NCI-H526 treated with DMSO at 0.1 percent for 48 hours (cell line): Measurements from ENCODE around the gene PTTG1IP.
"Not testable (repeated sequence)": the region's sequence is repeated elsewhere in the genome, so short reads cannot be mapped to it uniquely, and the experiment has no call there.

Experiments
- DNase-seq: peaks from one replicate; lab custom pipeline; 2025; lab: John Stamatoyannopoulos, UW

Gene PTTG1IP

DNA sequence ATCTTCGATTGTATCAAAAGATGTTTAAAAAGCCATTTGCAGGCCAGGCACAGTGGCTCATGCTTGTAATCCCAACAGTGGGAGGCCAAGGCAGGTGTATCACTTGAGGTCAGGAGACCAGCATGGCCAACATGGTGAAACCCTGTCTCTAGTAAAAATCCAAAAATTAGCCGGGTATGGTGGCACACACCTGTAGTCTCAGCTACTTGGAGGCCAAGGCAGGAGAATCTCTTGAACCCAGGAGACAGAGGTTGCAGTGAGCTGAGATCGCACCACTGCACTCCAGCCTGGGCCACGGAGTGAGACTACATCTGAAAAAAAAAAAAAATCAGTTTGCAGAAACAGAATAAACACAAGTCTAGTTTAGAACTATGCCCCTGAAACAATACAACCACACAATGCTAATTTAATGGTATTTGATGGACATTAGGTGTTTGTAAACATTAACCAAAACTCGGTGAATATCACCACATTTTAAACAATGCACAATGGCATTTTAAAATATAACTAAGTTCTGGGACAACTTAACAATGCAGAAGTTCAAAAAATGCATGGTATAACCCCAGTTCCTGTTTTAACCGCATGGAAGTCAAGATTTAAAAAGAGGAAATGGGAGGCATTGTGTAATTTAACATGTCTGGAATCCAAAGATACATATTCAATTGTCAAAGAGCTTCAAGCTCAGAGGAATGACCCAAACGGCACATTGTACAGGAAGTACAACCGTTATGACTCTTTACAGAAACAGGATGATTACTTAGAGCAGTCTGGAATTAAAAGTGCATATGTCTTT lies 7.1 kb upstream of the PTTG1IP start:
- DNase-seq = no peak

DNA sequence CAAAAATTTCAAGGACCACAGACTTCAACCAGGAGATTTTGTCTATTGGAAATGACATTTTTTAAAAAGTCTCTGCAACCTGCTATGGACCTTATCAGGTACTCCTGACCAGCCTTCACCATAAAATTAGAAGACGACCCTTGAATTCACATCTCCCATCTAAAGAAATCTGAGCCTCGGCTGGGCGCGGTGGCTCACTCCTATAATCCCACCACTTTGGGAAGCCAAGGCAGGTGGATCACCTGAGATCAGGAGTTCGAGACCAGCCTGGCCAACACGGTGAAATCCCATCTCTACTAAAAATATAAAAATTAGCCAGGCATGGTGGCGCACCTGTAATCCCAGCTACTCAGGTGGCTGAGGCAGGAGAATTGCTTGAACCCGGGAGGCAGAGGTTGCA lies 5.7 kb upstream of the PTTG1IP start:
- DNase-seq = not testable (repeated sequence)

DNA sequence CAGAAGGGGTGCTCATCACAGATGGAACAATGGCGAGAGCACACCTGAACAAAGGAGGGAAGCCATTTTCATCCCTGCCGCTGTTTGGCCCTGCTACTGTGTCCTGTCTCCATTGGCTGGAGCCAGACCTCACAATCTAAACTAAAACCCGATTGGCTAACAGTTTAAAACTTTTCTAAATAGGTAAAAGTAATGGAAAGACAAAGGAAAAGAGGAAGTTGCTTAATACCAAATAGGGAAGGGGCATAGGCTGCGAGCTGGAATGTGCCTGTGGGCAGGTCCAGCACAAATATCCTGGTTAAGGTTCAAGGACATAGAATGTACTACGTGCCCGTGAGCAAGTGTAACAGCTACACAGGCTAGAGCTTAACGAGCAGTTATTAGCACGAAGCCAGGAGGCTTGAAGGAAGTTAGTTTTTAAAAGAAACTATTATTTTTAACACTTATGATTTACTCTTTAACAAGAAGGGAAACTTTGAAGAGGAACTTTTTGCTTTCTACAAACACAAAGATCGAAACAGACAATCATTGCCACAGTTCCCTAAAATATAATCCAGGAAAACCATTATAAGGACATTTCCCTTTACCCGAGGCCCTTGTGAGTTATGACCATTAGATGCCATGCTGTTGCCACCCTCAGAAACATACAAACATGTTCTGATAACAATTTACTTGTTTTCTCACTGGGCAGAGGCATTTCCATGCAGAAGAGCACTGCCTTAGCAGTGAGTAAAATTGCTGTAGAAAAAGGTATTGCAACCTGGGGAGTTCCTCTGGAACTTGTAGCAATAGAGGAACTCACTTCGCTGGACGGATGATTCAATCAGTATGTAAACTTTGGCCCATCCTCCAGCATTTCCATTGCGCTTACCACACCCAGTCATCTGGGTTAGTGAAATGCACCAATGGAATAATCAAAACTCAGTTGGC lies 4.8 kb upstream of the PTTG1IP start:
- no peak for DNase-seq

DNA sequence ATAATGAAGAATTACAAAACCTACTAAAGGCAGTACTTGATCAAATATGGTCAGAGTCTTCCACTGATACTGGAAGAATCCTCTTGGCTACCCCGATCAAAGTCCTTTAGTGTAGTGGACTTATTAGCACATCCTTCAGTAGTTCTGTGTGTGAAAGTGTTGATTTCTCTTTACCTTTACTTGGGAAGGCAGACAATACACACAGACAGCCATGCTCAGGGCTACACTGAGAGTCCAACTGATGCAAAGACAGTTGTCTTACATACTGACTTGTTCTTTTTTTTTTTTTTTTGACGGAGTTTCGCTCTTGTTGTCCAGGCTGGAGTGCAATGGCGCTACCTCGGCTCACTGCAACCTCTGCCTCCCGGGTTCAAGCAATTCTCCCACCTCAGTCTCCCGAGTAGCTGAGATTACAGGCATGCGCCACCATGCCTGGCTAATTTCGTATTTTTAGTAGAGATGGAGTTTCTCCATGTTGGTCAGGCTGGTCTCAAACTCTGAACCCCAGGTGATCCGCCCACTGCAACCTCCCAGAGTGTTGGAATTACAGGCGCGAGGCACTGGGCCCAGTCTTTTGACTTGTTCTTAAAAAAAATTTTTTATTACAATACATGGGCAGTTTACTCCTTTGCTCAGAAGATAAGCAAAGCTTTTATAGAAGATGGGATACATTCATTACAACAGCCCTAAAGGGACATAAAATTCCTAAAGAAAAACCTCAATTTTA lies 3.5 kb upstream of the PTTG1IP start:
- no peak for DNase-seq

DNA sequence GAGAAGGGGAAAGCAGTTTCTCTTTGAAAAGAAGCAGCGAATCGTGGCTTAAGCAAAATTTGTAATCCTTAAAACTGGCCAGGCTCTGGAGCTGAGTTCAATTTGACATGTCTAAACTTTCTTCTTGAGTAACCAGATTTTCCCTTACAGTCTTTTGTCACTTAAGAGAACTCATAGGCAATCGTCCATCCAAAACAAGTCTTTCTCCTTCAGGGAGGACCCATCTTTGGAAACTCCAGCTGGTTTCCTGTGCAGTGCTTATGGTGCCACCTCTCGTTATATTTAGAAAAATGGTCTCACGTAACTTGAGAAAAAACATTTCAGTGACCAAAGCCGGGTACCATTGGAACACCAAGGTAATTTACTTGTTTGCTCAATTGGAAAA lies 1.8 kb upstream of the PTTG1IP start:
- DNase-seq = peak; percentile 3

DNA sequence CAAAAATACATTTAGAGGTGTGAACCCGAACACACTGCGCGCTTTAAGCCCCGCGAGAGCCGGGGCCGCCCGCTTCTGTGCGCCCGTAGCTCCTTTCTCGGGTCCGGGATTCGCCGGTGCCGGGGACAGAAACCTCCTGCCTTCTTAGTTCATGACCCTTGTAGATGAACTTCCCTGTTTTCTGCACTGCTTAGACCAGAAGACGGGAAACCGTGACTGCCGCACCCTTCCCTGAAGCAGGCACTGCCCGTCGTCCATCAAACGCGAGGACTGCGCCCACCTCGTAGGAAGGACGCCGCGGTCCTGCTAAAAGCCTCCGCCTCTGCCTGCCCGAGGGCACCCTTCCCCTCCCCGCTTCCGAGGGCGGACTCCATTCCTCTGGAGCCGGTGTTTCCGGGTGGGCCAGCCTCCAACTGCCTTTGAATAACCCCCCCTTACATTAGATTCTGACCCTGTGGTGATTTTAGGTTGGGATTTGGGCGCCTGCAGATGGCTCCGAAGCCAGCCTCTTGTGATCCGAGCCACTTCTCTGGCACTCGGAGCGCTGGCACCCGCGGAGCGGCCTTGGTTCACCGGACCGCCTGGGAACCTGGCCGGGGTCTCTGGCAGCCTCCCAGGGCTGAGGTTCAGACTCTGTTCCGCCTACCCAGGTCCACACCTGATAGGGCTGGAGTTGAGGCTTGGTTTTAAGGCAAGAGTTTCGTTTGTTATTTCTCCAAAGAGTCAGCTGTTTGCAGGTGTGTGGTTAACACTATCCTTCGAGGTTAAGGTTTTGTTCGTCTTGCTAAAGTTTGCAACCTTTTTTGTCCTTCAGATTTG lies 1.2 kb upstream of the PTTG1IP start:
- DNase-seq = no peak

DNA sequence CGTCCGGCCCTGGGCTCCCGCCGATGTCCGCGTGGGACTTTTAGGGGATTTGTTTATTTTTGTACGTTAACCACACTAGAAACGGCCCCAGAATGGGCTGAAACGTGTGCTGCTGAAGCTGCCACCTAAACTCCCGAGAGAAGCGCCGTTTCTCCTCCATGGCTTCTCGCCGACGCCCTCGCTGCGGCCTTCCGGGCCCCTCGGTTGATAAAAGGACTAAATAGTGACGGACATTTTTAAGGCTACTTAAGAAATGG lies 678 bp upstream of the PTTG1IP start:
- DNase-seq = no peak

DNA sequence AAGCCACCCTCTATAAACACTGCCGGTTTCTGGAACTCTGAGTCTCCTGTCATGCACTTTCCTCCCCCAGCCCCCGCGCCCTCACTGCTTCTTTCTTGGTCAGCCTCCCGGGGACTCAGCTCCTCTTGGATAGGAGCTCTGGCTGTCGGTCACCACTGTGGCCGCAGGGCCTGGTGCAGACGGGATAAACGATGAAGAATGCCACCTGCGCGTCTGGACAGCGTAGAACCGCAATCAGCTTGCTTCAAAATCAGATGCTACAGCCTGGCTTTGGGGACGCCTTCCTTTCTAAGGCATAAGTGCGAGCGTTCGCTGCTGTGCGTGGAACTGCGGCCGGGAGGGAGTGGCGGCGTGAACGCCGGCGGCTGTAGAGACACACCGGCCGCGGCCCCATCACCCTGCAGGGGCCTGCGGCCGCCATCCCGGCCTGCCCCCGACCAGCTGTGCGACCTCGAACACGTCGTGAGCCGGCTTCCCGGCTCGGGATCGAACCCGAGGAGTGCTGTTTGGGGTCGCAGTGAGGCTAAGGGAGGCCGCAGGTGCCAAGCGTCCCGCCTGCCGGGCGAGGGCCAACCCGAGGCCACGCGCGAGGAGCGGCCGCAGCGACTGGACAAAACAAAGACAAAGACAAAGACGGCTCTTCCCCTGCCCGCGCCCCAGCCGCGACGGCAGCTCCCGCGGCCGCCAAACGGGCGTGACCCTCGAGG lies 688 bp downstream of the PTTG1IP start:
- no peak for DNase-seq

DNA sequence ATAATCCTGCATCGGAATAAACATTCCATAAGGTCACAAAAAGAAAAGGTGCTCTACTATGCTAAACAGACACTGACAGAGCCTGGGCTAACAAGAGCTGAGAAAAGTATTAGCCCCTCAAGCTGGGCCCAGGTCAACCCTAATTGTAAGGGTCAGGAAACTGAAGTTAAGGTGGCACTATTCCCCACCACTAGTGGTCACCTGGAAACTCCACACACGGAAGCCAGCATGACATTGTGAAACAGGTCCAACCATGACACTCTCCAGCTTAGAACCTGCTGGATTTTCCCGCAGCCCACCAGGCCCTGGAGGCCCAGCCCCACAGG lies 1.2 kb downstream of the PTTG1IP start:
- DNase-seq = no peak

DNA sequence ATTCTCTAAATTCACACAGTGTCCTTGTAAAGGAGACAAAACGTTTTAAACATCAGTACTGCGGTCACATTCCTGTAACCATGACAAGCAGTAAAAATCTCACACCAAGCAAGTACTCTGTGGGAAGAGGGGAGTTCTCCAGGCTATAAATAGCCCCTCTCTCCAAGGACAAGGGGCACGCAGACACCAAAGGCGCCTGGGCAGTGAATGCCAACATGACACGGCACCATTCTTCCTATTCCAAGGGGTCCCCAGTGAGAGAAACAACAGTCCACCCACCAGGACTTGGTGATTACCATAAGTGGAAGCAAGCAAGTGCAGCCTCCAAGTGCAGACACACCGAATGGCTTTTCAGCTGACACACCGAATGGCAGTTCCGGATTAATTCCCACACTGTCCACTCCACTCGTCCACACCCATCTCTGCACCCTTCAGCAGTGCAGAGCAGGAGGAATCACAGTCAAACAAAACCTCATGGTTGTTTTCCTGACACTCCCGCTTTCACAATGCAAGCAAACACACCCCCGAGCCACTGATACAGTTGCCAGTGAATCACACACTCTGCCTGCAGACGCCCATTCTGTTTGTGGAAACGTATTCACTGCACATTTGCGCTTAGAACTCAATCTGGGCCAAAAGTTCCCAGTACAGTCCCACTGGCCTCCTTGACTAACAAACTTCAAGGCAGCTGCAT lies 1.8 kb downstream of the PTTG1IP start:
- DNase-seq = no peak

DNA sequence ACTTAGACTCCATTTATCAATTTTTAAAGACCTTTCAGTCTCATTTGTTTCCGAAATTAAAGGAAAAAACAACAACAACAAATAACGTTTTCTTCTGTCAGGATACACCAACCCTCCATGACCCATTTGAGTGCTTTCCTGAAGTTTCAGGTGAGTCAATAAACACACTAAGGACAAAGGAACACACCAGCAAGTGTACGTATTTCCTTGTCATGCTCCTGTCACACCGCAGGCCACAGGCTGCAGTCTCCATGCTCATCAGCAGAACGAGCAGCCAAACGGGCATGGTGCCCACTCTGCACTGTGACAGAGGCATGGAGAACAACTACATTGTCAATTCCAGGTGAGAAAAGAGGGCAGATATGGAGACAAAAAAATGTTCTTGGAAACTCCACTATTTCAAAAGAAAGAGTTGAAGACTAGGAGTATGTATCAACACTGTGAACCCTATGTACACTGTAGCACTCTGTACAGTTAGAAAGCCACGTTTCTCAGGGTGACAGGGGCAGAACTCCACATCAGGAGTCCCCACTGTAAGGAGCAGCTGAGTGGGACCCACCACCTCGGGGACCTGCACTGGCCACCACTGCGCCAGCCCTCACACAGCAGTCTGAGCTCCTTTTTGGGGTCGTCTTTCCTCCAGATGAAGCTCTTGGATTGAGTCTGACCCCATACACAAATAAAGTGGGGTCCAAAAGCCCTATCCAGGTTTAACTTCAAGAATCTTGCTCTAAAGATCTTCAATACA lies 2.6 kb downstream of the PTTG1IP start:
- DNase-seq = no peak

DNA sequence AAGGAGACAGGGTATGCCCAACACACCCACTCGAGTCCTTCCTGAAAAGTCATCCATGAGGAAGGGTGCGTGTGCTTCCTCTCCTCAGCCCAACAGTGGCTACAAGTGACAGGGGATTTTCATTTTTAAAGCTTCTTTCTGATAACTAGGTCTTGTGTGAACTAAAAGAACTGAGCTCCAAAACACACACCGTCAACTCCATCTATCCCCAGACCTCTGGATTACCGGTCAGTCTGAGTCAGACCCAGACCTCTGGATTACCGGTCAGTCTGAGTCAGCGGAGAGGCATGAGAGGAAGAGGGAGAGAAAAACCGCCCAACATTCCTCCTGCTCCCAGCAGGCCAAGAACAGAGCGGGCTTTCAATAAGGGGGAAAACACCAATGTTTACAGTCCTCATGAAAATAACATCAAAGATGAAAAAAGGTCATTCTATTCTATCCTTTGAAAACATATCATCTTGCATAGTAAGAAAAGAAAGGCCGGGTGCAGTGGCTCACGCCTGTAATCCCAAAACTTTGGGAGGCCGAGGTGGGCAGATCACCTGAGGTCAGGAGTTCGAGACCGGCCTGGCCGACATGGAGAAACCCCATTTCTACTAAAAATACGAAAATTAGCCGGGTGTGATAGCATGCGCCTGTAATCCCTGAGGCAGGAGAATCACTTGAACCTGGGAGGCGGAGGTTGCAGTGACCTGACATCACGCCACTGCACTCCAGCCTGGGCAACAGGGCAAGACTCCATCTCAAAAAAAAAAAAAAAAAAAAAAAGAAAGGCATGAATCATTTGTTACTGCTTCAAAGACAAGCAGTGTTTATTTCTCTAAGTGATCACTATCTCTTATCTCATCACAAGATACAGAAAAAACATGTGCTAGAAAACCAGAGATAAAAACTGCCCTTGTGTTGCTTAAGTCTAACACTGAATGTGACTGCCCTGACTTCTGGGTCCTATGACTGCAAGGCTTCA lies 3.4 kb downstream of the PTTG1IP start:
- no peak for DNase-seq

DNA sequence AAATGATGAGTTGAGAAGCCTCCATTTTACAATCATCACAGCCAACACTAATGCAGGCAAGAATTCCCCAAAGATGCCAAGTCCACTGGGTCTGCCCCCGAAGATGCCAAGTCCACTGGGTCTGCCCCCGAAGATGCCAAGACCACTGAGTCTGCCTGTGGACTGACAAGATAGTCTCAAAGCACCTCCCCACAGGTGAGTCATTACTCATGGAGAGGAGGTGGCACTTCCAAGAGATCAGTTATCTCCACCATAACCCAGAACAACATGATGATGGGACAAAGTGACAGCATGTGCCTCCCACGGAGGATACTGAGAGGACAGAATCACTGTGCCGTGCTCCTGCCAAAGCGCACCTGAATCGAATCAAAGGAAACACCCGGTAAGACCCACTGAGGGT lies 4.8 kb downstream of the PTTG1IP start:
- no peak for DNase-seq

DNA sequence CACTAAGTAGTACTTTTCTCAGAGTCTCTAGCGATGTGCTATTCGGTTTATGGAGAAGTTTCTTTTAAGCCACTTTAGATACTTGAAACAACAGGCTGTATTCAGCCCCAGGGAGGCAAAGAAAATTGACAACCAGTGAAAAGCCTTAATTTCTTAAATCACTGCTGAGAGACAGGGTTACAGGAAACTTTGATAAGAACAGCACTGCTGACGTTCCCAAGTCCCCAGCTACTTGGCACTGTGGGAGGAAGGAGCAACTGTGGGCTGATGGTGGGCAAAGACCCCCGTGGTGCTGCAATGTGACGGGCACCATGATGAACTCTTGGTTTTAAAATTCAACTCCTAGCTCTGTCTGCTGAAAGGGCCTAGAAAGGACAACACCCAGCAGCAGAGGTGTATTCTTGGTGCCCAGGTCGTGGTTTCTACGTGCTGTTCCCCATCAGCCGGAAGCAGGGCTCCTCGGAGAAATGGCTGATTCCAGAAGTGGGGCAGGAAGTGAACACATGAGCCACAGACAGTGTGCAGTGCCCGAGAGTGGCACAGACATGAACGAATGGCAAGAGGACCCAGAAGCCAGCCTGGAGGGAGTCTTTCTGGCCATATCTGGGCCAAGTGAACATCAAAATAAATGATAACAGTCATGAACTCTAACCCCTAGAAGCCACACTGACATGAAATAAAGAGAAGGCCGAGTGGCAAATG lies 5.3 kb downstream of the PTTG1IP start:
- DNase-seq = no peak

DNA sequence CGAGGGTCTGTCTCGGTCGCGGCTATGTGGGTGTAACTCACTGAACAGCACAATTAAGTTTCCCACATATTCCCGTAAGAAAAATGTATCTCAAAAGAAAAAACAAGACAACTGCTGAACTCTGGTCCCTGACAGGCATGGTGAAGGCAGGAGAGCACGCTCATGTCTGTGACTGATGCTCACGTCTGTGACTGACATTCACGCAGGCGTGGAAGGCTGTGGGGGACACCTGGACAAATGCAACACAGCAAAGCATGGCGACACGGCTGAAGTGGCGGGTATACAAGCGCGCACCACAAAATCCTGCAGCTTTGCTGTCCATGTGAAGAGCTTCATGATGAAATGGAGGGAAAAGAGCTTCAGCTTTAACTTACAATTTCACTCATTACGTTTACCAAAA lies 6.0 kb downstream of the PTTG1IP start:
- DNase-seq = no peak

DNA sequence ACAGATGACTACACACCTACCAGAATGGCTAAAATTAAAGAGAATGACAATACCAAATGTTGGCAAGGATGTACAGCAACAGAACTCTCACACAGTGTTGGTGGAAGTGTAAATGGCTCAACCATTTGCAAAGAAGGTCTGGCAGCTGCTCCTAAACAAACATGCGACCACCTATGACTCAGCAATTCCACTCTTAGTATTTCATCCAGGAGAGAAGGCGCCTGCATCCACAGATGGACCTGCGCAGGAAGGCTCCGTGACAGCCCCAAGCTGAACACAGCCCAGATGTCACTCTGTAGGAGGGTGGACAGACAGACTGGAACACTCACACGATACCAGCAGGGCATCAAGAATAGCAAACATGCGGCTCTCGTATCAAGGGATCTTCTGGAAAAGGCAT lies 6.7 kb downstream of the PTTG1IP start:
- no peak for DNase-seq

DNA sequence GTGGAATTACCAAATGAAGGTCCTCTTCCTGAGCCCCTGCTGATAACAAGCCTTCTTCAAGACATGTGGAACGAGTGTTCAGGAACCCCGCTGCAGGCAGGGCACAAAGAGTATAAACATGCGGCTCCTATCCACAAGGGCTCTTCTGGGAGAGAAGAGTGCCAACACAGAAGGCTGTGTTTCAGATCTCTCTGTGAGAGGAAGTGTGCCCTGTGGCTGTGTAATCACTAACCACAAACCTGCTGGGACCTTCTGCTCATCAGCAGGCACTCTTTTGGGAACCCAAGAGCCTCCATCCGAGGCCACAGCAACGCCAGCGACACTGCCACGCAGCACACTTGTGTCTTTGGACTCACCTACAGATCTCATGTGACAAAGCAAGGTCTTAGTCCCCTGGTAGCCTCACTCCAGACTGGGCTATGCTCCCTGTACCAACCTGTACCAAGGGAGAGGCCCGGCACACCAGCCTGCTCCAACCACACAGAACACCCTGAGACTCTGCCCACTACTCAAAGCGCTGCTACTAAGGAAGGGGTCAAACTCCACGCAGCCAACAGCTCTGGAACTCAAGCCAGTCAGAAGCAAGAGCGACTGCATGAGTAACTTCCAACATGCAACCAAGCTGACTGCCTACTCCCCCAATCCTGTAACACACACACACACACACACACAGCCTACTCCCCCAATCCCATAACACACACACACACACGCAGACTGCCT lies 7.8 kb downstream of the PTTG1IP start:
- no peak for DNase-seq
